Epidermal melanocyte (primary cell): ENCODE data around the gene SLIT3.

Experiments used
- DNase-seq: peaks from one replicate; pipeline ENCODE4 v3.0.0; 2011; ENCODE audit warnings: low spot score; ENCODE audit not compliant: insufficient read length

Gene SLIT3

DNA sequence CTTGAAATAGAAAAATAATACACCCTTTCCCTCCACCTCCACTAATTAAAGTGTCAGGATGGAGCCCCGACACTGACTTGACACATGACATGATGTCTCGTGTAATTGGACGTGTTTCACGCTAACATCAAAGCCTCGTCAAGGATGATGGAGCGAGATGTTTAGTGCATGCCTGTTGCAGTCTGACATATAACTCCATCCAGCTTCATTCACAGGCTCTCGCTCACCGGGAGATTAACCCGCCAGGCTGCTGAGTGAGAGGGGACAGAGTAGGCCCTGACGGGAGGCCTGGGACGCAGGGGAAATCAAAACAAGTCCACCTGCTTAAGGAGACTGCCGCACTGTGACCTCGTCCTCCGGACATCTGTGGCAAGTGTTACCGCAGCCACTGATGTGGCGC, 263.5 kb downstream of the SLIT3 start:
- DNase-seq = no peak

DNA sequence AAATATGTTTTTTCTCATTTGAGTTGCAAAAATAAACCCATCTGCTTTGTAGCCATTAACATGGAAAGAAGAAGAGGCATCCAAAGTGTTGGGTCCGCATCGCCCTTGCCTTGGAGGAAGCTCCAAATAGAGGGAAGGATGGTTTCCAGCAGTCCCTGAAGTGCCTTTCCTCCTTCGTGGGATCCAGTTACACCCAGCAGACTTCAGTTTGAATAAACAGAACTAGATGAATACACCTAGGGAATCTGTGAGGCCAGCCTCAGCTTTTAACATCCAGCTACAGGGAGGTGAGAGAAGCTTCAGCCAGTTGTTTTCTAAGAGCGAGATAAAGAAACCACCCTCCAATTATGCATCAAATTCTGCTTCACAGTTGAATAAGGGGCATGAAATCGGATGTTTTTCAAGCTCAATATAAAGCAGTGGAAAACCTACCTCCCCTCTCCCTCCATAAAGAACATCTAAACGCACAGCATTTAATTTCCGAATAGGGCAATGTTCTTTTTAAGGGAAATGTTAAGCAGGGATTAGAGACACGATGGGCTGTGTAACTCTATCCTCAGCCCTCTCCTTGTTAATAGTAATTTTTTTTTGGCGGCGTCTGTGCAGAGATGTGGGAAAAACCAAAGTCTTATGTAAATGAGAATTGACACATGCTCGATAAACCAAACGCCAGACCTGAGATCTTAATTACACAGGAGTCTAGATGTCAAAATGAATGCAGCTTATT, 264.7 kb downstream of the SLIT3 start:
- no peak for DNase-seq

DNA sequence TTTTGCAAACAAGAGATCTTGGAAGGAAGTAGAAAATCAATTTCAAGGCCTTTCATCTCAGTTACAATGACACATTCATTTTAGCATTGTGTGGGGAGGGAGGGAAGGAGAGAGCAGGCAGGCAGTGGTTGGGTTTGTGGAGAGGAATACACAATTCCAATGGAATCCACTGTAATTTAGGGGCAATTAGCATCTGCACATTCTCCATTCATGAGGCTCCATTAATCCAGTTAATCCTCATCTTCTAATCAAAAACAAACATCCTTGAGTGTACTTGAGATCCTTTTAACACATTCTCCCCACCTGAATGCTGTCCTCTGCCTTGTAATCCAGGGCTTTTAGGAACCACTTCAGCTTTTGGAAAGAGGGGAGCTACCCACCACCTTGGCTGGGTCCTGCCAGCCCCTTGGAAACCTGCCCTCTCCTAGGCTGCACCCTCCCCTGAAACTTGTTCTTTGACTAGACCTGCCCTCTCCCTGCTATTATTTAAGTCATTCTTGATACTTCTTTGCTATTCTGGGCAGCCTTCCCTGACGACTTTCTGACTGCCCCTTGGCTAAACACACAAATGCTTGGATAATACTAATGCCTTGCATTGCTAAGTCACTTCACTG, 271.2 kb downstream of the SLIT3 start:
- no peak for DNase-seq

- DNase-seq = no peak
Observed at GRCh38 chr5:169029037-169029436, 271.9 kb downstream of the SLIT3 start.

- no peak for DNase-seq
Observed at GRCh38 chr5:169027501-169028061, 273.4 kb downstream of the SLIT3 start.

DNA sequence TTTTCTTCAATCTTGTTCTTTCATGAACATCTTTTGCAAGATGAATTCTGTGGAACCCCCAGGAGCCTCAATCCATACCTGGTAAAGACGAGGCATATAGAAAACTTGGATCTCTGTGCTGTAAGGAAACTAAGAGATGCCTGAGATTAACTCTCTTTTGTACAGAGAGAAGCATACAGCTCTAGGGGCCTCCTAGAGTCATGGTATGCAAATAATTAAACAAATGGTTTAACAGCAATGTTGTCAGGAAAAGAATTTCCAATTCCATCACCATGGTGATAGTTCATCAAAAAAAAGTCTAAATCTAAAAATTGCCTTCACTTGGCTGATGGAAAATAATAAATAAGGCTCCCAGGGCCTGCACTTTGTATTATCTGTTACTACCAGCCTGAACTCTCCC, 275.4 kb downstream of the SLIT3 start:
- DNase-seq = no peak

DNA sequence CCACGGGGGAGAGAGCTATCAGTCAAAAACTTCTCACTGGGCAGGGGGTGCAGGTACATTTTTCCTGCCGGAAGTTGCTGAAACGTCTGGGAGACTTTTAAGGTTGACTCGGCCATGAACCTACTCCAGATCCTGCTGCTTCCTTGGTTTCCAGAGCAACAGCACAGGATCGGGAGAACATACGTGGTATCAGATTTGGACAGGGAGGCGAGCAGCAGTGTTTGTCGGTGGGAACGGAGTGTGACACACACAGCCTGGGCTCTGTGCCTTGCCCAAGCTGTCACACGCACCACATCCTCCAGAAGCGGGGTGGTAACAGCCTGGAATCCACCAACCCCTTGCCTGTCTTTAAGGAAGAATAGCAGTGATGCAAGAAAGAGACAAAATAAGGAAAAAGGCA, 276.5 kb downstream of the SLIT3 start:
- no peak for DNase-seq

- DNase-seq = no peak
Observed at GRCh38 chr5:169022718-169023117, 278.2 kb downstream of the SLIT3 start.

GRCh38 chr5:169020102-169020501, 280.8 kb downstream of the SLIT3 start:
- no peak for DNase-seq

DNA sequence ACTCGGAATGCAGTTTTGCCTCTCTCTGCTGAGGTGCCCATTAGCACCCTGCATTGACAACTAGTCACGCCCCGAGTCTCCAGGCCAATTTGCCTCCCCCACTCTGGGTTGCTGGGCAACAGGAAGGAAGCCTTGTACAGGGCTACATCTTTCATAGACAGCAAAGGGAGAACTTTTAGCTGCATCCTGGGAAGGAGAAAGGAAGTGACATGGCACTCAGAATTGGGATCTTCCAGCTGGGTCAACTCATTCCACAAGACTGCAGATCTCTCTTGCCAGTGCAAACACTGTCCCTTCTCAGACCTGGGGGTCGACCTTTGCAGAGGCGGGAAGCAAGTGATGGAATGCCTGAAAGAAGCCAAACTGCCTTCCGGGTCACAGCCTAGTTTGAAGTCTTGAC, 282.0 kb downstream of the SLIT3 start:
- no peak for DNase-seq

- no peak for DNase-seq
Observed at GRCh38 chr5:169015991-169016390, 284.9 kb downstream of the SLIT3 start.

DNA sequence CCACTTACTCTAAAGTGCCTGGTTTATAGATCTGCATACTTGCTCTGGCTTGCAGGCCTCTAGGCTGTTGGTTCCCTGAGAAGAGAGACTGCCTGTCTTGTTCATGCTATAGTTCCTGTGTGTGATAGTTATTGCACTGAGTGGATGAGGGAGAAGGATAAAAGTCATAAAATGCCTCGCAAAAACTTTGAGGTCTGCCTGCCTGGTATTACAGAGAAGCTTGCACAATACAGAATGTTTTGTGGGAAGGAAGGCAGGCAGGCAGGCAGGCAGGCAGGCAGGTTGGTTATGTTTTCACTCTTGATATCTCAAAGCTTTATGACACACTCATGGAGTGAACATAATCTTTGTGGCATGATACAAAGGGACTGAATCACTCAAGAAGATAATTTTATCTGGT, 287.1 kb downstream of the SLIT3 start:
- DNase-seq = no peak

GRCh38 chr5:169013208-169013728, 287.7 kb downstream of the SLIT3 start:
- DNase-seq = no peak

GRCh38 chr5:169012450-169012849, 288.5 kb downstream of the SLIT3 start:
- no peak for DNase-seq

DNA sequence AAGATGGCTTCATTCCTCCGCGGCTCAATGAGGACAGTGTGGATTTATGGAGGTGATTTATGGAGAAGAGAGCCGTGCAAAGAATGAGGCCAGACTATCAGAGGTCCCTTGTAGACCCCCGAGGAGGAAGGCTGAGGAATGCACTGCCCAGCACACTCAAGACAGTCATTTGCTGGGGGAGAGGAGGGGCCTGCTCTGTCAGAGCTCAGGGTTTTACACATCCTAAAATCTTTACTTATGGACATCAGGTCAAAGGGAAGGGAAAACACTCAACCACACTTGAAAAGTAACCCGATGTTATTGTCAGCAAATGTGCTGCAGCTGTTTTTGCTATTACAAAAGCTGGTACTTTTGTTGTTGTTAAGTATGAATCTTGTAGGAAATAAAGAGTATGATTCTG, 289.5 kb downstream of the SLIT3 start:
- DNase-seq = no peak

GRCh38 chr5:169011009-169011408, 289.9 kb downstream of the SLIT3 start:
- DNase-seq = no peak

GRCh38 chr5:169009123-169009522, 291.8 kb downstream of the SLIT3 start:
- DNase-seq = no peak

- DNase-seq = no peak
Observed at GRCh38 chr5:169006842-169007790, 293.8 kb downstream of the SLIT3 start.

- no peak for DNase-seq
Observed at GRCh38 chr5:169004551-169004950, 296.4 kb downstream of the SLIT3 start.

DNA sequence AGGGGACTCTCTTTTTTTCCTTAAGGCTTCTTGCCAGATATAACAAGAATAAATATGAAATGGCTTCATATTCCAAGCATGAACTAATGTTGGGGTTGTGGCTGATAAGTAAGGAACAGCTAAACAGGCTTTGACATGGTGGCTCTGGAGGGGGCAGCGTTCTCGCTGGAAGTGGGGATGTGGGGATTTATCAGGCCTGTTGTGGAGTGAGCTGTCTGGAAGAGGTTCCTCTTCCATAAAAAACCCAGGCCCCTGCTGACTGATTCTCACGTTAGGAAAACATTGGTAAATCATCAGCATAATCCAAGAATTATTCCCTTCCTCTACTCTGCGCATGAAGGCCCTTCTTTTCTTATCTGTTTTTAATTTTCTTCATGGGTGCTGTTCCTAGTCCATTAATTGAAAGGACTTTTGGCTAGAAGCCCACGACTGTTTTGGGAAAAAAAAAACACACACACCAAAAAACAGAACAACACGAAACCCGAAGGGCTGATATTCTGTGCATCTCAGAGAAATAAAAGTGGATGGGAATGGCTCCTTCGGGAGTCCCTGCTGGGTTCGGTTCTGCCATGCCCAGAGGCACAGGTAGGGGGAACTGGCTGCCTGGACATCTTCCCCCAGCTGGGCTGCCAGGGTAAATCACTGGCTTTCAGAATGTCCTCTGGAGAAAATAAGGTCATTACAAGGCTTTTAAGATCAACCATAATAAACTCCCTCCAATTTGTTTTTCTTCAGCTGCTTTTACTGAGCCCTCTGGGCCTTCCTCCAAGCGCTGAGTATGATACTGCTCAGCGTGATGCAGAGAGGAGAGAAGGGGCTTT, 297.0 kb downstream of the SLIT3 start:
- DNase-seq = no peak
